GM19463 (cell line): ENCODE measurements around the gene FBXO7.

ENCODE experiments used
- ATAC-seq: cut with Tn5 transposase; IDR thresholded peaks from one replicate; pipeline ENCODE4 v1.9.1; 2021; ENCODE audit warnings: mild to moderate bottlenecking, moderate library complexity; ENCODE audit not compliant: unreplicated experiment

FBXO7 gene

DNA sequence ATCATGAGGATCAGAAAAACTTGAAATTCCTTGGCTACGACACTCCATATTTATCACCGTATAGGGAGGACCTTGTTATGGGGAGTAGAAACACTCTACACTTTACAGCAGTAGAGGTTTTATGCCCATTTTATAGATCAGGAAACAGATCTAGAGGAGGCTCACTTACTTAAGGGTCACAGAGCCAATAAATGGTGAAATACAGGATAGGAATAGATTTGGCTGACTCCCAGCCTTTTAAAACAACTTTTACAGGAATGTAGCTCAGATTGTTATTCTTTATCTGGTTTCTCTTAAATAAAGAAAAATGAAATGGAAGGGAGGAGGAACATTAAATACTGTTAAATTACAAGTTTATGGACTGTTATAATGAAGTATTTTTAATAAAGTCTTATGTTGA, 14.8 kb downstream of the FBXO7 start:
- no peak for ATAC-seq

- no peak for ATAC-seq
Measured at GRCh38 chr22:32490279-32490678, 15.7 kb downstream of the FBXO7 start.

- ATAC-seq: no peak
Measured at GRCh38 chr22:32492111-32492510, 17.5 kb downstream of the FBXO7 start.

DNA sequence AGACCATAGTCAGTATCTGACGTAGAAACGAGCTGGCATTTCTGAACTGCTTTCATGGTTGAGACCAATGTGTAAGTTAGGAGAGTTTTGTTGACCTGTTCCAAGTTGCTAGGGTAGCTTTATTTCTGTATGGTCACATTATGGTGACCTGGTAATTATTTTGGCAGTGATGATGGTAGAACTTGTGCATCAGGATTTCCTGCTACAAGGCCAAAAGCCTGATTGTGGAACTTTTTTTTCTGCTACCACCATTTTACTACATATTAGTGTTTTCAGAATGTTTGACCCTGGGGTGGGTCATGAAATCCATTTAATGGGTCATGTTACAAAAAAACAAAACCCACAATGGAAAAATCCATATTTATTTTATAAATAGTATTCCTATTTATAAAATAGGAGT, 18.9 kb downstream of the FBXO7 start:
- no peak for ATAC-seq

DNA sequence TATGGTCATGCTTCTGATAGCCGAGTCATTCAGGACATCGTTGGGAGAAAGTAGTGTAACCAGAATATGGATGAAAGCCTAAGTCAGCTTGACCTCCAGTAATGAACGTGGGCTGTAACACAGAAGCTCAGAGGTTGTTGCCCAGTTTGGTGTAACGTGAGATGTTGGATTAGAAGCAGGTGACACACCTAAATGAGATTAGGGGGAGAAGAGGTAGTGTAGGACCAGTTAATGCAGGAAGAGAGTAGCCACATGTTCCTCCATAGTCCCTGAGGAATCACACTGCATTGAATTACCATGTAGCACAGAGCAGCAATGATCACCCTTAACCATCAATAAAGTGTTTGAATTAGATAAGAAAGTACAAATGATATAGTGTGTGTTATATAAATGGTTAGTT, 20.4 kb downstream of the FBXO7 start:
- no peak for ATAC-seq

DNA sequence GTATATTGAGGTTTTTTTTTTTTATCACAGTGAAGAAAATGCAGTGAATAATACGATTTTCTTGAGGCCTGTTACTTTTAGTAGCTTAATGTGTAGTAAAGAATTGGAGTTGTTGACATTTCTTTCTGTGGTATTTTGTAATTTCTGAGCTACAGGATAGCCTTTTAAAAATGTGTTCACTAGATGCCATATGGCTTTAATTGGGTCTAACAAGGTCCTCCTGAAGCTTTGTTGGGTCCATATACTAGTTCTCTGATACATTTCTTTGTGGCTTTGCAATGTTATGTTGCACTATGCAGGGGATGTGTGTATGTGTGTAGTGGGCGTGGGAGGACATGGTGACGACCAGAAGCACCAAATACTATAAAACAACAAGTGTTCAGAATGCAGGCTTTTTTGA, 25.1 kb downstream of the FBXO7 start:
- ATAC-seq: no peak

DNA sequence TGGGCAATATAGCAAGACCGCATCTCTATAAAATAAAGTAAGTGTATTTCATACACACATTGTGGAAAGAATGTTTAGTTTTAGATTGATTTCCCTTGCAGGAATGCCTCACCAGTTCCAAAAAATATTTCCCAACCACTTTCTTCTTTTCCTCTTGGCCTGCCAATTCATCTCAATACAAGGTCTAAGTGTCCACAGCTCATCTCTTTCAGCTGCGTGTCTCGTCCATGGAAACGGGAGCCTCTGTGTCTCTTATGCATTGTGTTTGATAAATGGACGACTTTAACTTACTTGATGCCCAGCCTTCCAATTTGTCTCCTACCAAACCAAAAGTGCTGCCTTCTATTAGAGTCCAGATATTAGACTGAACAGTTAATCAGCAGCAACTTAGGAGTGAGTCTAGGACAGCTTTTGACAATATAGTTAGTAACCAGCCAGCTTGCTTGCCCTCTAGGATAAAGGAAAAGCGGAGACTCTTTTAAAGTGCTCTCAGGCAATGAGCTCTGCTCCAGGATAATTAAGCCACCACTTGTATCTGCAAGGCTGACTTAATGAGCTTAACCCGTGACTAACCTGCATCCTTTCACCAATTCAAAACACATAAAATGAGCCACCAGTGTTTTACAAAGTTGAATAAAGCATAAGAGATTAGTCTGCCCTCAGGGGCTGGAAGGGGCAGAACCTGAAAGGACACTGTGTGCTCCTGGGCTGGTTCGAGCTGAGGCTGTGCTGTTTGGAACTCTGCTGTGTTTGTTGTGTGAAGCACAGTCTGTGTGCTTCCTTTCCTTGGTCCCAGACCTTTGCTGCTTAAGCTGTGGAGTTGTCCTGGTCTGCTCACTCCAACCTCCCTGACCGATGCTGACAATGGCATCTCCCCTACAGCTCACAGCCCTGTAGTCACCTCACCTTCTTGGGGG, 27.5 kb downstream of the FBXO7 start:
- ATAC-seq: no peak

DNA sequence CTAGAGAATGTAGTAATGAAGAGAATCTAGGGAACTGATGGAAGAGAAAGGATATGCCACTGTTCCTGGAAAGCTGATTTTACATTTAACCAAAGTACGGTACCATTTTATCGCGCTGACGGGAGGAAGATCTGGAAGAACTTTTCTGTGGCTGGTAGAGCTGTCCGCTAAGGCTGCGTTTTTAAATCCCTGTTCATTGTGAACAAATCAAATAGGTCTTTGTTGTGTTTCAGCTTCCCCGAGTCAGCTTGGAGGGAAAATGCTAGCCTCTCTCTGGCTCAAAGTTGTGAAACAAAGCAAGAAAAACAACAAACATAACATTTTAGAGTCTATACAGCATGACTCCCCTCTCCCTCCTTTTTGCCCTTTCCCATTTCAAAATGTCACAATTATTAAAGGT, 34.4 kb downstream of the FBXO7 start:
- no peak for ATAC-seq

GRCh38 chr22:32511274-32511673, 36.7 kb downstream of the FBXO7 start:
- no peak for ATAC-seq

- no peak for ATAC-seq
Measured at GRCh38 chr22:32511776-32512175, 37.2 kb downstream of the FBXO7 start.

GRCh38 chr22:32512267-32512982, 37.8 kb downstream of the FBXO7 start:
- ATAC-seq: no peak

DNA sequence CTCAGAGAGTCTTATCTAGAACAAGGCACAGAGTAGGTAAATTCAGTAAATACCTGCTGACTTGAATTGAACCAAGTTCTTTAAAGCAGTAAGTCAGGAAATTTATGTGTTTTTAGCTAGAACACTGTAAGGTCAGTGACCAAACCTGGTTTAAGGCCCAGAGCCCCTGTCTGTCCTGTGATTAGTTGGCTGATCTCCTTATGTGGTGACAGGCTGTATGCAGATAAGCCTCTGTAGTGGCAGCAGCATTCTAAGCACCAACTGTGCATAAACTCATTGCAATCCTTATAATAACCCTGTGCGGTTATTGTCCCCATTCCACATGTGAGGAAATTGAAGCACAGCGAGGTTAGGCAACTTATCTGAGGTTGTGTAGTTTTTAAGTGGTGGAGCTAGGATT, 40.5 kb downstream of the FBXO7 start:
- no peak for ATAC-seq

GRCh38 chr22:32517488-32517887, 42.9 kb downstream of the FBXO7 start:
- no peak for ATAC-seq

GRCh38 chr22:32517921-32518320, 43.3 kb downstream of the FBXO7 start:
- no peak for ATAC-seq

DNA sequence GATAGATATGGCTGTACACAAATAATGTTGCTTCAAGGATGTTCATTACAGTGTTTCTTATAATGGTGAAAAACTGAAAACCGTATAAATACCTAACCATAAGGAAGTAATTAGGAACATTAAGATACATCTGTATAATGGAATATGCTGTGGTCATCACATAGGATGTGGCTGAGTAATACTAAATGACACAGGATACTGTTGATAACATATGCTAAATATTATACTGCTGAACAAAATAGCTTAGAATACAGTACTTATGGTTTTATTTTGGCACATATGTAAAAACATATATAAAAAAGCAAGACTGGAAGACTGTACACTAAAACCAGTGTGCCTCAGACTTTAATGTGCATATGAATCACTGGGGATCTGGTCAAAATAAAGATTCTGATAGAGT, 43.8 kb downstream of the FBXO7 start:
- no peak for ATAC-seq

DNA sequence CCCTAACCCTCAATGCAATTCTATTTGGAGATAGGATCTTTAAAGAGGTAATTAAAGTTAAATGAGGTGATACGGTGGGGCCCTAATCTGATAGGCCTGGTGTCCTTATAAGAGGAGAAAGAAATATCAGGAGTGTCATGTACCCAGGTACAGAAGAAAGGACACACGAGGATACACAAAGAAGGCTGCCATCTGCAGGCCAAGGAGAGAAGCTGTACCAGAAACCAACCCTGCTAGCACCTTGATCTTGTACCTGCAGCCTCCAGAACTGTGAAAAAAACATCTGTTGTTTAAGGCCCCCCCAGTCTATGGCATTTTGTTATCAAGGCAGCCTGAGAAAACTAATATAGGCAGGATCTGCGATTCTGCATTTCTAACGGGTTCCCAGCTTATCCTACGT, 44.2 kb downstream of the FBXO7 start:
- no peak for ATAC-seq

DNA sequence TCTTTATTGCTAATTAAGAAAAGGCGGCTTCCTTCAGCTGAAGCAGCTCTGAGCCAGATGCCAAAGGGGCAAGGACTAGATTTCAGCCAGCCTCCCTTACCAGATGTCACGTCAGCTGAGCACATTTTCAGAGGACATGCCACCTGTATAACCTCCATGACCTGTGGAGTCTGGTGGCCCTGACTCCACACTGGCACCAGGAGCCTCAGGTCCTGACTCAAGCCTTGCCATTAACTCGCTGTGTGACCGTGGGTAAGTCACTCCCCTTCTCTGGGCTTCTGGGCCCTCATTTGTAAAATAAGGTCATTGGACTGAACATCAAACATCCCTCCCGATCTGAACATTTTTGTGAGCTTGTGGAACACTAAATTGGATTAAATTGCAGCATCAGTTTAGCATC, 46.0 kb downstream of the FBXO7 start:
- ATAC-seq: no peak

- ATAC-seq: no peak
Measured at GRCh38 chr22:32522237-32522636, 47.6 kb downstream of the FBXO7 start.

GRCh38 chr22:32527756-32528155, 53.1 kb downstream of the FBXO7 start:
- no peak for ATAC-seq

DNA sequence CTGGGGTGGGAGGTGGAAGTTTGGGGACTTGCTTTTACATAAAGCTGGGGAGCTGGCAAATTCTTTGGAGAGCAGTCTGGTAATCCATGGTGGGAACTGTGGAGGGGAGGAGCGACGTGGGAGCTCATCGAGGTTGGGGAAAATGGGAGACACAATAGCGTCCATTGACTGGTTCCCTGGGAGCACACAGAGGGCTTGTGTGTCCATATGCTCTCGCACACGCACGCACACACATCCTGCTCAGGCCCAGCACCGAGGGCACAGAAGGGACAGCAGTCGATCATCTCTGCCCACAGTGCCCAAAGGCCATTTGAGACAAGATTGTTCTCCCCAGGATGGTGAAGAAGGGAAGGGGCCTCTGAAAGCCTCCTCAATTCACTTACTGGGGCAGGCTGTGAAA, 53.7 kb downstream of the FBXO7 start:
- ATAC-seq: no peak

GRCh38 chr22:32528984-32529982, 54.7 kb downstream of the FBXO7 start:
- no peak for ATAC-seq
